GM21717 (cell line): ENCODE results near the gene CCDC122.

Source experiments
- ATAC-seq: cut with Tn5 transposase; IDR thresholded peaks from one replicate; pipeline ENCODE4 v1.9.1; 2021; ENCODE audit warnings: mild to moderate bottlenecking, moderate library complexity; ENCODE audit not compliant: unreplicated experiment

Gene CCDC122

GRCh38 chr13:43805071-43805468, 74.5 kb downstream of the CCDC122 start:
- no peak for ATAC-seq

GRCh38 chr13:43804461-43805070, 75.0 kb downstream of the CCDC122 start:
- ATAC-seq, result no peak

- ATAC-seq, result no peak
Measured at GRCh38 chr13:43802511-43802910, 77.0 kb downstream of the CCDC122 start.

GRCh38 chr13:43800828-43801227, 78.7 kb downstream of the CCDC122 start:
- no peak for ATAC-seq

- no peak for ATAC-seq
Measured at GRCh38 chr13:43799191-43799590, 80.3 kb downstream of the CCDC122 start.

GRCh38 chr13:43797869-43798268, 81.7 kb downstream of the CCDC122 start:
- no peak for ATAC-seq

GRCh38 chr13:43797159-43797558, 82.4 kb downstream of the CCDC122 start:
- no peak for ATAC-seq

GRCh38 chr13:43794416-43794815, 85.1 kb downstream of the CCDC122 start:
- ATAC-seq, result no peak

- ATAC-seq, result no peak
Measured at GRCh38 chr13:43792076-43792881, 87.3 kb downstream of the CCDC122 start.

GRCh38 chr13:43787997-43788396, 91.5 kb downstream of the CCDC122 start:
- no peak for ATAC-seq

GRCh38 chr13:43787518-43787891, 92.0 kb downstream of the CCDC122 start:
- peak; percentile 8 for ATAC-seq

GRCh38 chr13:43786766-43787517, 92.6 kb downstream of the CCDC122 start, which contains the start of gene ENOX1:
Gene ENOX1, minus strand, starts transcription at chr13:43786972.
- peak; percentile 51 for ATAC-seq

- no peak for ATAC-seq
Measured at GRCh38 chr13:43786472-43786765, 93.1 kb downstream of the CCDC122 start.
